Astrocyte of the spinal cord (primary cell): ENCODE results near the gene LAYN.
A peak's percentile ranks its signal among the peaks of the same experiment; 100 is the strongest.

Experiments
- DNase-seq: peaks from one replicate; pipeline ENCODE4 v3.0.0; 2011; ENCODE audit warnings: low read depth, low spot score
- H3K4me3 ChIP-seq: 2 replicates; pipeline ENCODE4 v1.5.1; 2011; ENCODE audit warnings: low read depth, mild to moderate bottlenecking, low read length, moderate library complexity
- CTCF ChIP-seq: IDR thresholded peaks from 2 replicates; pipeline ENCODE4 v1.5.1; 2012; ENCODE audit warnings: low read depth, mild to moderate bottlenecking, low read length, inconsistent platforms
- in situ Hi-C: cut with HindIII; loops from 2 replicates; pipeline ENCODE4 v1.10.0; 2017; ENCODE audit warnings: low sequenced_read_pairs

The LAYN gene

GRCh38 chr11:111528557-111528956, 12.0 kb upstream of the LAYN start:
- no peak for DNase-seq
- no peak overlapping the region for H3K4me3 ChIP-seq
- TF ChIP-seq CTCF = no peak
- in situ Hi-C loops = no loop called here

GRCh38 chr11:111530091-111530490, 10.4 kb upstream of the LAYN start:
- H3K4me3 ChIP-seq = no peak overlapping the region
- in situ Hi-C loops = no loop called here
- no peak for TF ChIP-seq CTCF
- DNase-seq = peak; percentile 35

GRCh38 chr11:111531136-111531535, 9.4 kb upstream of the LAYN start:
- no peak for TF ChIP-seq CTCF
- in situ Hi-C loops = no loop called here
- no peak overlapping the region for H3K4me3 ChIP-seq
- peak; percentile 33 for DNase-seq

GRCh38 chr11:111531687-111532364, 8.7 kb upstream of the LAYN start:
- peak; percentile 89 for DNase-seq
- no peak overlapping the region for H3K4me3 ChIP-seq
- in situ Hi-C loops = no loop called here
- TF ChIP-seq CTCF = no peak

GRCh38 chr11:111532365-111532709, 8.2 kb upstream of the LAYN start:
- TF ChIP-seq CTCF = no peak
- no peak for DNase-seq
- H3K4me3 ChIP-seq = no peak overlapping the region
- in situ Hi-C loops = no loop called here

- TF ChIP-seq CTCF = no peak
- in situ Hi-C loops = no loop called here
Measured at GRCh38 chr11:111535281-111535680, 5.2 kb upstream of the LAYN start.

More at GRCh38 chr11:111535281-111535680, 5.2 kb upstream of the LAYN start:
- DNase-seq = no peak
- H3K4me3 ChIP-seq = no peak overlapping the region
